GM18519 (cell line): ENCODE data around the gene PRKACB.
"Not testable (repeated sequence)": the region's sequence is repeated elsewhere in the genome, so short reads cannot be mapped to it uniquely, and the experiment has no call there.

Source experiments
- ATAC-seq: cut with Tn5 transposase; IDR thresholded peaks from one replicate; pipeline ENCODE4 v1.9.1; 2021; ENCODE audit warnings: mild to moderate bottlenecking, moderate library complexity; ENCODE audit not compliant: unreplicated experiment, low FRiP score

PRKACB gene

DNA sequence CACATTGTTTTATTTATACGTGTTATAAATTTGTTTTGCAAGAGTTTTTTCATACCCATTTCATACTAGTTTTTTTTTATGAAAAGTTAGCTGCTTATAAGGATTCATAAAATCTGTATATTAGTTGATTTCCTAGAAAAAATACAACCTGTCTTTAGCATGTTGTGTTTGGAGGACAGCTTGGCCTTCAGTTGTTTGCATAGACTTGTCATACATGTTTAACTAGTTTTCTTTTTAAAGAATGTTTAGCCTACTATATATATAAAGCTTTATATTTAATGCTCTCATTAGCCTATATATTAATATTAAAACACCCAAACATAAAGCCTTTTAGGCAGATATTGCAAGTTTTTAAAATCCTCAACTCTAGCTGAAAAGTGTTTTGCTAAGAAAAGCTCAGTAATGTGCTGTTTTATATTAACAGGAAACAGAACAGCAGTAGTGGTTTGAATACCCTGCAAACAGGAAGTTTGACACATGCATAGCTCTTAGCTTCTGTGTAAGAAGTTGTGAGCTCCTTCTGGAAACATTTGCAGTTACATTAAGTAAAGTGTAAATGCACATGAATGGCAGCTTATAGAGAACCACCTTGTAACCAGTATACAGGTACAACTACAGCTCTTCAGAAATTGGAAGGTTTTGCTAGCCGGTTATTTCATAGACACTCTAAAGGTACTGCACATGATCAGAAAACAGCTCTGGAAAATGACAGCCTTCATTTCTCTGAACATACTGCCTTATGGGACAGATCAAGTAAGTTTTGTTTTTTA is at the start of gene PRKACB:
Gene PRKACB (plus strand): TSS at position 476 of the 770 bp plus-strand sequence. CDS start 91 bp downstream, at position 567.
- peak; percentile 80 for ATAC-seq

- no peak for ATAC-seq
Measured at GRCh38 chr1:84095308-84095707, 48.8 kb upstream of the PRKACB start.

DNA sequence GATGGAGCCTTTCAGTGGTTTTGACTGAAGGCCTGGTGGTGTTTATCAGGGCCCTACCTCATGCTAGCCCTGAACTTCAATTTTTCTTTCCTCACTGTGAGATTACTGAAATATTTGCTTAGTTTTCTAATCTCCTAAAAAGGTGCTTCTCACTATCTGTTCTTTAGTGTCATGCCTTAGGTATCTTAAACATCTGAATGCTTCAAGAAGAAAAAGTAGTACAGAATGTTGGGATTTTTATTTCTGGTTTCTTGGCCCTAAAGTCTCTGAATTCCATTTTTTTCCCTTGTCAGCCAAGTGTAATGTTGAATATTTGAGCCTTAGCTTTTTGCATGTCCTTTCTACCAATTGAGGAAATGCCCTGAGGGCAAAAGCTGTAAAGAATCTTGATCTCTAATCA is 47.9 kb upstream of the PRKACB start:
- ATAC-seq: no peak

DNA sequence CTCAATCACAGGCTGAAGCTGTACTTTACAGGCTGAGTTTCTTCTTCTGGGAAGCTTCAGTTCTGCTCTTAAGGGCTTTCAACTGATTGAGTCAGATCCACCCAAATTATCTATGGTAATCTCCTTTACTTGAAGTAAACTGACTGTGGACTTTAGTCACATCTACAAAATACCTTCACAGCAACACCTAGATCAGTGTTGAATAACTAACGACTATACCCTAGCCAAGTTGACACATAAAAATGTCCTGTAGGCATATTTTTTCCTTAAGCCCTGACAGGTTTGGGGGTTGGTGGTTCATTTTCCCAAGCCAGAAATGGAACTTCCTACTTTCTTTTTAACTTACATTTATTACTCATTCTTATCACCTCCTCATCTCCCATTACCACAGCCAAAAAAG is 42.9 kb upstream of the PRKACB start:
- no peak for ATAC-seq

GRCh38 chr1:84103197-84103992 is 40.7 kb upstream of the PRKACB start:
- peak; percentile 47 for ATAC-seq

DNA sequence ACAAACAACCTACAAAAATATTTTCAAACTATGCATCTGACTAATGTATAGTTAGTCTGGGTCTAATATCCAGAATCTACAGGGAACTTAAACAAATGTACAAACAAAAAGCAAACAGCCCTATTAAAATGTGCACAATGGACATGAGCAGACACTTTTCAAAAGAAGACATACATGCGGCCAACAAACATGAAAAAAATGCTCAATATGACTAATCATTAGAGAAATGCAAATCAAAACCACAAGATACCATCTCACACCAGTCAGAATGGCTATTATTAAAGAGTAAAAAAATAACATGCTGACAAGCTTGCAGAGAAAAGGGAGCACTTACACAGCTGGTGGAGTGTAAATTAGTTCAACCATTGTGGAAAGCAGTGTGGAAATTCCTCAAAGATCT is 36.5 kb upstream of the PRKACB start:
- not testable (repeated sequence) for ATAC-seq

DNA sequence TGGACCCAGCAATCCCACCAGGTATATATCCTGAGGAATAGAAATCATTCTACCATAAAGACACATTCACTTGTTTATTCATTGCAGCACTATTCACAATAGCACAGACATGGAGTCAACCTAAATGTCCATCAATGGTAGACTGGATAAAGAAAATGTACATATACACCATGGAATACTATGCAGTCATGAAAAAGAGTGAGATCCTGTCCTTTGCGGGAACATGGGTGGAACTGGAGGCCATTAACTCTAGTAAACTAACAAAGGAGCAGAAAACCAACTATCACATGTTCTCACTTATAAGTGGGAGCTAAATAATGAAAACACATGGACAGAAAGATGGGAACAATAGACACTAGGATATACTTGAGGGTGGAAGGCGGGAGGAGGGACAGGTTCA is 36.1 kb upstream of the PRKACB start:
- no peak for ATAC-seq

- ATAC-seq: no peak
Measured at GRCh38 chr1:84108900-84109578, 35.0 kb upstream of the PRKACB start.

DNA sequence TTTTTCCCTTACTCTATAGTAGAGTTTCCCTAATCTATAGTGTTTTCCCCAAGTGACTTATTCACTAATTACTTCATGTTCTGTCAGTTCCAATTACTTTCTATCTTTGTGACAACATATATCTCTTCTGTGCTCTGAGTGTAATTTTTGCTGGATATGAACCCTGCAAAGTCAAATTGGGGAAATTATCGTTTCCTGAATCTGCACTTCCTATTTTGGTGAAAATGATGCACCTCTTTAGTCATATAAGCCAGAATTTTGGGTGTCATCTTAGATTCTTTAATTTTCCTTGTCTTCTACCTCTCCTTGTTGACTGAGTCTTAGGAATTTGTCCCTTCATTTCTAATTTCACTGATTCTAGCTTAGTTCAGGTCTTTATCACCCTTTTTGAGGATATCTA is 33.4 kb upstream of the PRKACB start:
- no peak for ATAC-seq

- ATAC-seq: no peak
Measured at GRCh38 chr1:84116558-84116957, 27.5 kb upstream of the PRKACB start.

DNA sequence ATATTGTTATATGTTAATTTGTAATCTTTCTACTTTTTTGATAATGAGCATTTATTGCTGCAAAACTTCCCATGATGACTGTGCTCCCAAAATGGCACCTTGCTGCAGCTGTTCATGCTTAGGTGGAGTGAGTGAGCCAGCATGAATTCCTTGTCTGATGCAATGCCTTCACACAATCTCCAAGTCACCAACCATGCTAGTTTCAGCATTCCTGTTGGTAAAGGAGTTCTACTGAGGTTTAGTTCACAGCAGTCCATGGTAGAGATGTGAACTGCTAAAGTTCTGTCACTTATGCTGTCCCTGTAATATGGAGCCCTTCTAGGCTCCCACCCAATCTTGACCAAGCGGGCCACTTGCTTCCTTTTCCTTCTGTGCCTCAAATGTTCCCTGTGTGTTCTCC is 26.2 kb upstream of the PRKACB start:
- ATAC-seq: no peak

- ATAC-seq: no peak
Measured at GRCh38 chr1:84121360-84121759, 22.7 kb upstream of the PRKACB start.

- ATAC-seq: peak; percentile 62
Measured at GRCh38 chr1:84122780-84123382, 21.2 kb upstream of the PRKACB start.

GRCh38 chr1:84133479-84133878 is 10.6 kb upstream of the PRKACB start:
- ATAC-seq: no peak

DNA sequence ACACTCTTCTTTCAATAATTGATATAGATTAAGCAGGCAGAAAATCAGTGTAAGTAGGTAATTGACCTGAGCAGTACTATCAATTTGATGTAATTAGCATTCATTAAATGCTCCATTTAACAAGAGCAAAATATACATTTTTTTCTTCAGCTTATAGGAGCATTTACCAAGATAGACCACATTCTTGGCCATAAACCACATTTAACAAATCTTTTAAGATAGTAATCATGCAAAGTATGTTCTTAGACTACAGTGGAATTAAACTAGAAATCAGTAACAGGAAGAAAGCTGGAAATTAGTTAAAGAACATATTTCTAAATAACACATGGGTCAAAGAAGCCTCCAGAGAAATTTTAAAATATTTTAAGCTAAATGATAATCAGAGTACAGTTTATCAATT is 8.7 kb upstream of the PRKACB start:
- ATAC-seq: no peak

GRCh38 chr1:84141182-84142003 is 2.7 kb upstream of the PRKACB start:
- no peak for ATAC-seq

DNA sequence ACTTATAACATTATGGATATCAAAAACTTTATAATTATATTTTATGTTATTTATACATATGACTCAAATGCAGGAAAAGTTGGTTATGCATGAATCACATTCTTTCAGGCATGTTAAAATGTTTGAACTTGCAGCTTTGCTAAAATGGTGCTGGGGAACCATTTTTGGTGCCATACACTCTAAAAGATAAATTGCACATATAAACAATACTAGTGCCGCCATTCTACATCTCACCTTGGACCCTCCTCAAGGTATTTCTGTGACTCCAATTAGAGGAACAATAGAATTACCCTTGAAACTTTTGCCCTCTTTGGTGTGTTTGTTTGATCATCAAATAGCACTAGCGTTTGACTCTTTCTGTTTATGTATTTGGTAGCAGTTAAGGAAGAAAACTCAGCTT is 997 bp downstream of the PRKACB start:
- no peak for ATAC-seq

- peak; percentile 42 for ATAC-seq
Measured at GRCh38 chr1:84146411-84147032, 2.5 kb downstream of the PRKACB start.

- no peak for ATAC-seq
Measured at GRCh38 chr1:84148758-84149157, 4.7 kb downstream of the PRKACB start.

DNA sequence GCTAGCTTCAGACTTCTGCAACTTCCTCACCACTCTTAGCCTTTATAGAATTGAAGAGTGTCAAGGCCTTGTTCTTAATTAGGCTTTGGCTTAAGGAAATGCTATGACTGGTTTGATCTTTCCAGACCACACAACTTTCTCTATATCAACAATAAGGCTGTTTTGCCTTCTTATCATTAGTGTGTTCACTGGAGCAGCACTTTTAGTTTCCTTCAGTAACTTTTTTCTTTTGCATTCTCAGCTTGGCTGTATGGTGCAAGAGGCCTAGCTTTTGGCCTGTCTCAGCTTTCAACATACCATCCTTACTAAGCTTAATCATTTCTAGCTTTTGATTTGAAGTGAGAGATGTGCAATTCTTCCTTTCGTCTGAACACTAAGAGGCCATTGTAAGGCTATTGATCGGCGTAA is 8.6 kb downstream of the PRKACB start:
- ATAC-seq: peak; percentile 93
